ENCODE results near the gene LYRM4.

The LYRM4 gene

GRCh38 chr6:5091210-5092069 lies 169.3 kb downstream of the LYRM4 start:
- DNase-seq, result no peak

- no peak for DNase-seq
Measured at GRCh38 chr6:5090603-5091002, 170.1 kb downstream of the LYRM4 start.

DNA sequence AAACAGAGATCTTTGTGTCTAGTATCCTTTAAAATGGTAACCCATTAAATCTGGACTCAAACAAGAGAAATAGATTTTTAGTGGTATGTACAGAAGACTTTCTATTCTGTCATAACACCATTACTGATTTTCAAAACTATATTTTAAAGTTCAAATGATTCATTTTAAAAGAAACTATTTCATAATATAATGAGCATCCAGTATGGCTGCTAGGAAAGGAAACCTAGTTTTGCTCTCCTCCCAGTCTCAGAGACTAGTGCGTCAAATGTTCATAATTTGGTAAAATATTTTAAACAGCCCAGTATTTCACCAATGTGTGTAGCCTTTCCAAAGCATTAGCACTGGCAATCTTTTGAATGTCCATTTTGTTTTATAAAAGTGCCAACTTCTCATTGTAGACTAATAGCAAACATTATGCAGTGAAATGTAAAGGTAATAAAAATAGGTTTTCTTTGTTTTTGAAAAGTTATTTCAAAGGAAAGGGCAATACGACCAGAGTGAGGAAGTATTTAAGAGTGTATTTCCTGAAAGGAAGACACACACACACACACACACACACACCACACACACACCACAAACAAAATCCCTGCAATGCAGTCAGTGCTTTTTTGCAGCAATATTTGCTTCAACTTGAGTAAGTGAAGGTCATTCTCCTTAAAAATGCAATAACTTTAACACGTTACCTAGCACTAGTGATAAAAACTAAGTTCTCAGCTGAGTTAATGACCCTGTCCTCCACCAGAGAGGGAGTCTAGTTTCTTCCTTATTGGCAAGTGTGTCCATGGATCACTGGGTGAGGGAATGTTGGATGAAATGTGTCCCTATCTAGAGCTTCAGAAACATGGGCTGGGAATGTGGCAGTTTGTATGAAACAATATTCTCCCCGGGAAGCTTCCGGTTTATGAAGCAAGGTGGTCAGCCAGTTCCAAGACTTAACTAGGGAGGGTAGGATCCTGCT lies 171.0 kb downstream of the LYRM4 start:
- DNase-seq, result no peak

GRCh38 chr6:5088780-5089179 lies 172.0 kb downstream of the LYRM4 start:
- no peak for DNase-seq

DNA sequence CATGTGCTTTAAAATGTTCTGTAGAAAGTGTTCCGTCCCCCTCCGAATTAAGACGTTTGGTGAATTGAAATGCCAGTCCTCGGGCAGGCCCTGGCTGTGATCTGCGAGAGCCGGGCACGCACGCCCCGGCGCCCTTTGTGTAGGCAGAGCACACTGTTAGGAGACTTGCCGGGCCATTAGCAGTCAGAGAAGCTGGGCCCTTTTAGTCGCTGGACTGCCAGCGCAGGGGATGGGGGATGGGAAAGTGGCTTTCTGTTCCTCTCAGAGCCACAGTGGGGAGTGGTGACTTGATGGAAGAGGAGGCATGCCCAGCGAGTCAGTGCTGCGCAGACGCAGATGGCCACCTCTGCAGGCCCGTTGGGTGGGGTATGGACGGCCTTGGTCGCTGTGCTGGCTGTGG lies 173.4 kb downstream of the LYRM4 start:
- no peak for DNase-seq

DNA sequence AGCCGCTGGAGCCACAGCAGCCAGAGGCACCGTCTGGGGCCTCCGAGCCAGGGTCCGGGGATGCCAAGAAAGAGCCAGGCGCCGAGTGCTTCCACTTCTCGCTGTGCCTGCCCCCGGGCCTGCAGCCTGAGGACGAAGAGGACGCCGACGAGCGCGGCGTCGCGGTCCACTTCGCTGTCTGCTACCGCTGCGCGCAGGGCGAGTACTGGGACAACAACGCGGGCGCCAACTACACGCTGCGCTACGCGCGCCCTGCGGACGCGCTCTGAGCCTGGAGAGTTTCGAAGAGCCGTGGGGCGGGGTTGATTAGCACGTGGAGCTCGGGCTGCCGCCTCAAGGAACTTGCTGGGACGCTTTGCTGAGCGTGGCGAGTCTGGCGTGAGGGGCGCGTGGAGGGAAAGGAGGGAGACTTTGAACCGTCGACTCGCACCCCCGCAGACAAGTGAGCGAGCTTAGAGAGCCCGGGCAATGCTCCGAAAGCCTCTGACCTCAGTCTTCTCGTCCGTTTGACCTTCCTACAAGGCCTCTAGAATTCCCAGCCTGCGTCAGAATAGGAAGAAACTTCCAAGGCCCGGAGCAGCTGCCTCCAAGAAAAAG lies 174.4 kb downstream of the LYRM4 start:
- DNase-seq, result no peak

- no peak for DNase-seq
Measured at GRCh38 chr6:5085648-5086293, 175.0 kb downstream of the LYRM4 start.

GRCh38 chr6:5084781-5085647 lies 175.7 kb downstream of the LYRM4 start, which contains the start of gene PPP1R3G:
PPP1R3G (plus strand) TSS chr6:5085341; CDS start chr6:5085486, 145 bp downstream.
- no peak for DNase-seq

GRCh38 chr6:5084360-5084780 lies 176.4 kb downstream of the LYRM4 start:
- DNase-seq, result no peak

GRCh38 chr6:5083813-5084359 lies 176.9 kb downstream of the LYRM4 start:
- DNase-seq, result no peak

- DNase-seq, result no peak
Measured at GRCh38 chr6:5083307-5083583, 177.5 kb downstream of the LYRM4 start.

GRCh38 chr6:5082487-5083306 lies 178.1 kb downstream of the LYRM4 start:
- no peak for DNase-seq

GRCh38 chr6:5081955-5082354 lies 178.8 kb downstream of the LYRM4 start:
- no peak for DNase-seq

GRCh38 chr6:5081182-5081581 lies 179.6 kb downstream of the LYRM4 start:
- no peak for DNase-seq

DNA sequence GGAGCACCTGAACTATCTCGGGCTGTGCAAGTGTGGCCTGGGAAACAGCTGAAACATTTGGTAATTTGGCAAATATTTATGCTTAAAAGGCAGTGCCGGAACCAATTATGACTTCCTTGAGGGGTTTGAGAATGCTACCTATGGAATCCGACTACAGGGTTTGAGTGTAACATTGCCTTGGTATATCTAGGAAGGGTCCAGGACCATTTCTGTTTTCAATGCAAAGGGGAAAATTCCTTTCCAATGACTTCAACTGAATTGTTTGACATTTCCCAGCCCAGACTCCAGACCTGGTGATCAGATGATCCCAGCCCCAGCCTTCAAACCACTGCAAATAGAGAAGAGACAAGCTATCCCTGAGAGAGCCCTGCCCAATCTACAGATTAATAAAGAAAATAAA lies 180.2 kb downstream of the LYRM4 start:
- no peak for DNase-seq

- DNase-seq, result no peak
Measured at GRCh38 chr6:5079692-5080091, 181.1 kb downstream of the LYRM4 start.

DNA sequence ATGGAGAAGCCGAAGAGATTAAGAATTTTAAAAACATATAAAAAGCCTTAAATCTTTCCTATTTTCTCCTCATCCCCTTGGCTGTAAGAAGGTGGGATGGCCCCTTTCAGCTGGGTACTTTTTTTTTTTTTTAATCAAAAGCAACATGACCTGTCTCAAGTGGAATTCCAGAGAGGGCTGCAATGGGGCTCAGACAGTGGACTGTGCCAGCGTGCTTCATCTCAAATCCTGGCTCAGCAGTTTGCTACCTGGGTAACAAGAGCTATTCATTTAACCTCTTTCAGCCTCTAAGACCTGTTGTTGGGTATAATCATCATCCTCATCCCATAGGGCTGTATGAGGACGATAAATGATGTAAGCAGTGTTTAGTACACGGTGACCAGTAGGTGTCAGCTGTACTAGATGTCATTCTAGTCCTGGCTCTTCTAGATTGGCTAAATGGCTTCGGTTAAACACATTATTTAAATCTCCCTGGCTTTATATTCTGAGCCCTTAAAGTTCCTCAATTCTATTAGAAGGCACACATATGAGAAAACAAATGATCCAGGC lies 182.6 kb downstream of the LYRM4 start:
- no peak for DNase-seq

GRCh38 chr6:5076931-5077330 lies 183.8 kb downstream of the LYRM4 start:
- DNase-seq, result no peak

DNA sequence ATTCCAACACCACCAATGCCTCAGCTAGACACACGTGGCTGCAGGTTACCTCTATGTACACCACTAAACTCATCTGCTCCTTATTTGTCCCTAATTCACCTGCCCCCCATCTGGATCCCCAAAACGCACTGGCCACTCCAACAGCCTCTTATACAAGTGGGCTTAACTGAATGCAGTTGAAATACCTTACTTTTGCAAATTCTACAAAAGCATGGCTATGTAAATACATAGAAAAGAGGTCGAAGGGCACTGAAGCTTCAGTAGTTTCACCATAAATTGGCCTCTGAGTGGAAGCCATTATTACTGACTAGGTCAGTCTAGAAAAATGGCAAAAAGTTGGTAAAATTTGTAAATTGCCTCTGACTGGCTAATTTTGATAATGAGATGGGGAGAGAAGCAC lies 186.8 kb downstream of the LYRM4 start:
- no peak for DNase-seq

DNA sequence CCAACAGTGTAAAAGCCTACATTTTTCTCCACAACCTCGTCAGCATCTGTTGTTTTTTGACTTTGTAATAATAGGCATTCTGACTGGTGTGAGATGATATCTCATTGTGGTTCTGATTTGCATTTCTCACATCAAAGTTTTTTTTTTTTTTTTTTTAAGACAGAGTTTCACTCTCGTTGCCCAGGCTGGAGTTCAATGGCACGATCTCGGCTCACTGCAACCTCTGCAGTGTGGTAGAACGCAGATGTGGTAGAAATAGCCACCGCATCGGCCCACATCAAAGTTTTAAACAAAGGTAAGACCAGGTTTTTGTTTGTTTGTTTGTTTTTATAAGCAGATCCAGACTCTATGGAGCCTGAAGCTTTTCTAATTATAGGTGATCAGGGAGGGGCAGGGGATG lies 188.3 kb downstream of the LYRM4 start:
- no peak for DNase-seq

All from activated CD4-positive, alpha-beta T cell treated with anti-CD3 and anti-CD28 coated beads, Interleukin-2, amount 50 U/mL, for 4 hours (primary cell).